Amygdala (tissue), 56 donors: ENCODE measurements around the gene CLIC2.

ENCODE experiments used
- DNase-seq, 56 donors: peaks; one replicate each; lab custom pipeline; 2025; lab: John Stamatoyannopoulos, UW

The CLIC2 gene

GRCh38 chrX:155263854-155264628 lies 70.4 kb downstream of the CLIC2 start, which contains the start of gene RAB39B:
Gene RAB39B (minus strand): TSS chrX:155264491. CDS start chrX:155264288, 203 bp downstream.
- peak in 54 of 56 donors; percentile 1 to 81 (median 52) for DNase-seq

GRCh38 chrX:155262970-155263754 lies 71.3 kb downstream of the CLIC2 start:
- DNase-seq, result no peak

GRCh38 chrX:155259752-155260151 lies 74.7 kb downstream of the CLIC2 start:
- no peak for DNase-seq

GRCh38 chrX:155251391-155251790 lies 83.0 kb downstream of the CLIC2 start:
- DNase-seq, result no peak

GRCh38 chrX:155247497-155247896 lies 86.9 kb downstream of the CLIC2 start:
- no peak for DNase-seq

- no peak for DNase-seq
Measured at GRCh38 chrX:155246748-155247147, 87.7 kb downstream of the CLIC2 start.

- DNase-seq, result no peak
Measured at GRCh38 chrX:155242300-155242699, 92.1 kb downstream of the CLIC2 start.

- DNase-seq, result no peak
Measured at GRCh38 chrX:155237719-155238118, 96.7 kb downstream of the CLIC2 start.

GRCh38 chrX:155235891-155236290 lies 98.5 kb downstream of the CLIC2 start:
- DNase-seq, result no peak

- no peak for DNase-seq
Measured at GRCh38 chrX:155231163-155231562, 103.3 kb downstream of the CLIC2 start.
